IMR-90 (cell line): ENCODE measurements around the gene DDC. TPM values are rescaled to one million over a fixed set of nuclear protein-coding genes. Genes with fewer than 3 reads are reported as not detected.

Source experiments
- ATAC-seq: fragments of 200-7000 bp; cut with Tn5 transposase; 2 replicates; pipeline ENCODE4 v1.9.1; 2020; ENCODE audit warnings: low read depth, mild to moderate bottlenecking, moderate library complexity
- BruUV-seq: library from RNA; stranded (reverse); fragments of 400-500 nt; replicated peaks from 2 replicates; lab custom pipeline; 2021; lab: Mats Ljungman, UMichigan
- CTCF ChIA-PET: fragments of 300-600 bp; formaldehyde crosslinking; extraction: SDS; loops from one replicate; lab custom pipeline; 2021; ENCODE audit warnings: antibody characterized with exemption; lab: Yijun Ruan, JAX
- POLR2A ChIA-PET: fragments of 300-600 bp; sonication (Branson Sonifier 250); formaldehyde crosslinking; loops from one replicate; lab custom pipeline; 2022; ENCODE audit warnings: antibody characterized with exemption; ENCODE audit not compliant: unreplicated experiment; lab: Charles Lee
- DNase-seq: peaks from one replicate; pipeline ENCODE4 v3.0.0; 2013
- H2AFZ ChIP-seq: replicated peaks from 2 replicates; pipeline ENCODE3; 2013; ENCODE audit warnings: low read length, mild to moderate bottlenecking; ENCODE audit not compliant: poor library complexity
- H2AK5ac ChIP-seq: 2 replicates; pipeline ENCODE4 v1.6.1; 2013; ENCODE audit warnings: low read depth, low read length, inconsistent platforms
- H2AK9ac ChIP-seq: replicated peaks from 2 replicates; pipeline ENCODE3; 2013; ENCODE audit warnings: mild to moderate bottlenecking, low read depth, low read length, moderate library complexity; ENCODE audit not compliant: poor library complexity
- H2BK120ac ChIP-seq: 2 replicates; pipeline ENCODE4 v1.6.1; 2013; ENCODE audit warnings: low read depth, low read length, inconsistent platforms
- H2BK15ac ChIP-seq: 3 replicates; pipeline ENCODE4 v1.6.1; 2013; ENCODE audit warnings: low read depth, low read length, inconsistent platforms
- H2BK20ac ChIP-seq: 2 replicates; pipeline ENCODE4 v1.6.1; 2013; ENCODE audit warnings: low read depth, mild to moderate bottlenecking, inconsistent platforms, low read length, moderate library complexity
- H2BK5ac ChIP-seq: 2 replicates; pipeline ENCODE4 v1.6.1; 2013; ENCODE audit warnings: mild to moderate bottlenecking, low read depth, low read length, inconsistent platforms; ENCODE audit not compliant: poor library complexity, severe bottlenecking
- H3K14ac ChIP-seq: replicated peaks from 2 replicates; pipeline ENCODE4 v1.6.1; 2013; ENCODE audit warnings: low read depth, low read length, inconsistent platforms
- H3K18ac ChIP-seq: 2 replicates; pipeline ENCODE4 v1.6.1; 2013; ENCODE audit warnings: low read depth, low read length, control low read depth
- H3K23ac ChIP-seq: 2 replicates; pipeline ENCODE4 v1.6.1; 2013; ENCODE audit warnings: low read depth, low read length, inconsistent platforms
- H3K27ac ChIP-seq: 2 replicates; pipeline ENCODE4 v1.5.1; 2013; ENCODE audit warnings: mild to moderate bottlenecking, control low read depth, low read length; ENCODE audit not compliant: insufficient read depth
- H3K27me3 ChIP-seq: 2 replicates; pipeline ENCODE4 v1.6.1; 2013; ENCODE audit warnings: low read length; ENCODE audit not compliant: control insufficient read depth, insufficient read depth
- H3K36me3 ChIP-seq: 2 replicates; pipeline ENCODE4 v1.6.1; 2013; ENCODE audit warnings: low read length, mixed read lengths; ENCODE audit not compliant: control insufficient read depth, insufficient read depth
- H3K4ac ChIP-seq: 2 replicates; pipeline ENCODE4 v1.6.1; 2013; ENCODE audit warnings: low read depth, low read length, inconsistent platforms
- H3K4me1 ChIP-seq: 2 replicates; pipeline ENCODE4 v1.6.1; 2013; ENCODE audit warnings: low read length, mixed read lengths; ENCODE audit not compliant: control insufficient read depth, insufficient read depth
- H3K4me2 ChIP-seq: 2 replicates; pipeline ENCODE4 v1.6.1; 2013; ENCODE audit warnings: low read depth, mild to moderate bottlenecking, control low read depth, low read length, moderate library complexity
- H3K4me3 ChIP-seq: 2 replicates; pipeline ENCODE4 v1.5.1; 2013; ENCODE audit warnings: low read depth, mild to moderate bottlenecking, control low read depth, low read length, moderate library complexity; ENCODE audit not compliant: insufficient read depth
- H3K56ac ChIP-seq: 2 replicates; pipeline ENCODE4 v1.6.1; 2013; ENCODE audit warnings: low read length, inconsistent platforms; ENCODE audit not compliant: insufficient read depth; ENCODE audit errors: extremely low read depth
- H3K79me1 ChIP-seq, 2 experiments: 2 replicates each; pipeline ENCODE4 v1.6.1; 2013; ENCODE audit warnings: low read length in 2 of 2, inconsistent platforms in 1 of 2, low read depth in 1 of 2
- H3K9ac ChIP-seq: 2 replicates; pipeline ENCODE4 v1.6.1; 2013; ENCODE audit warnings: low read depth, low read length, control low read depth
- H3K9me1 ChIP-seq: 2 replicates; pipeline ENCODE4 v1.6.1; 2013; ENCODE audit warnings: low read length, inconsistent platforms; ENCODE audit not compliant: insufficient read depth
- H3K9me3 ChIP-seq: 2 replicates; pipeline ENCODE4 v1.6.1; 2013; ENCODE audit warnings: low read length; ENCODE audit not compliant: control insufficient read depth, insufficient read depth
- H4K20me1 ChIP-seq: 2 replicates; pipeline ENCODE4 v1.6.1; 2013; ENCODE audit warnings: low read length, inconsistent platforms; ENCODE audit not compliant: insufficient read depth
- H4K5ac ChIP-seq: 2 replicates; pipeline ENCODE4 v1.6.1; 2013; ENCODE audit warnings: mild to moderate bottlenecking, low read depth, low read length, control low read depth
- H4K8ac ChIP-seq, 2 experiments: 2 replicates each; pipeline ENCODE4 v1.6.1; 2013; ENCODE audit warnings: low read depth in 2 of 2, low read length in 2 of 2, control low read depth in 1 of 2, inconsistent platforms in 1 of 2
- H4K91ac ChIP-seq: 2 replicates; pipeline ENCODE4 v1.6.1; 2013; ENCODE audit warnings: low read depth, low read length, inconsistent platforms; ENCODE audit not compliant: insufficient read depth
- BHLHE40 ChIP-seq: fragments of 150-350 bp; IDR thresholded peaks from 2 replicates; pipeline ENCODE4 v1.6.1; 2016; ENCODE audit warnings: mild to moderate bottlenecking, low read depth, low read length
- CEBPB ChIP-seq: IDR thresholded peaks from 2 replicates; pipeline ENCODE4 v1.6.1; 2012; ENCODE audit warnings: low read depth, low read length, improper control_type of control experiment
- CHD1 ChIP-seq: IDR thresholded peaks from 2 replicates; pipeline ENCODE4 v1.6.1; 2012; ENCODE audit warnings: low read depth, low read length, improper control_type of control experiment
- ELK1 ChIP-seq: fragments of 150-350 bp; IDR thresholded peaks from 2 replicates; pipeline ENCODE4 v1.6.1; 2016; ENCODE audit warnings: low read depth, mild to moderate bottlenecking, low read length, moderate library complexity, borderline replicate concordance
- NFE2L2 ChIP-seq: fragments of 150-350 bp; IDR thresholded peaks from 2 replicates; pipeline ENCODE4 v1.6.1; 2016; ENCODE audit warnings: low read depth, mild to moderate bottlenecking, low read length
- POLR2A ChIP-seq: IDR thresholded peaks from 2 replicates; pipeline ENCODE4 v1.6.1; 2012; ENCODE audit warnings: mild to moderate bottlenecking, low read depth, low read length
- RAD21 ChIP-seq: IDR thresholded peaks from 2 replicates; pipeline ENCODE4 v1.6.1; 2012; ENCODE audit warnings: low read length, improper control_type of control experiment
- SMC3 ChIP-seq: fragments of 150-350 bp; IDR thresholded peaks from 2 replicates; pipeline ENCODE4 v1.6.1; 2016; ENCODE audit warnings: low read depth, mild to moderate bottlenecking, antibody characterized with exemption, low read length, moderate library complexity
- USF2 ChIP-seq: fragments of 150-350 bp; IDR thresholded peaks from 2 replicates; pipeline ENCODE4 v1.6.1; 2017; ENCODE audit warnings: mild to moderate bottlenecking, antibody characterized with exemption, low read length, low read depth
- WGBS, 2 experiments: methylation state at CpG; one replicate each; pipeline versions ENCODE4 v1.1.5 to v1.1.7; 2013; ENCODE audit warnings: missing lambda C conversion rate in 2 of 2; ENCODE audit not compliant: insufficient read length in 1 of 2; ENCODE audit errors: extremely low coverage in 2 of 2; 5-methylcytosine and 5-hydroxymethylcytosine counted together
- dilution Hi-C: fragments of 300-500 bp; cut with HindIII; formaldehyde crosslinking; loops from one replicate; pipeline ENCODE4 v1.14.3; 2018; ENCODE audit warnings: low sequenced_read_pairs; ENCODE audit not compliant: unreplicated experiment
- in situ Hi-C: fragments of 300-500 bp; cut with MboI; formaldehyde crosslinking; loops from 3 replicates; pipeline ENCODE4 v1.14.3; 2019; ENCODE audit warnings: low sequenced_read_pairs, inconsistent platforms, mixed read lengths
- intact Hi-C: fragments of 100-400 bp; cut with micrococcal nuclease; formaldehyde crosslinking; loops from 2 replicates; pipeline ENCODE4 v1.10.0; 2022
- polyA plus RNA-seq, 3 experiments: library from polyadenylated mRNA; depleted of rRNA; stranded (reverse); fragments of >200 nt; gene quantifications; 2 replicates each; pipeline ENCODE4 v1.2.3, GENCODE V29; 2012; ENCODE audit warnings: low replicate concordance in 1 of 3
- total RNA-seq: library from RNA; depleted of rRNA; stranded (reverse); fragments of >200 nt; gene quantifications from 2 replicates; pipeline ENCODE4 v1.2.3, GENCODE V29; 2012

Gene DDC
- total and polyA plus RNA-seq, 2 of the 4 experiments (the other 2 are of a cell fraction): not detected

GRCh38 chr7:50599385-50599784, 34.2 kb upstream of the DDC start:
- no peak overlapping the region for H2BK5ac ChIP-seq
- CTCF ChIA-PET: no interaction called here
- H3K4me3 ChIP-seq: no peak overlapping the region
- no peak overlapping the region for H3K4ac ChIP-seq
- dilution Hi-C loops (no loop called here), in situ Hi-C loops (no loop called here), intact Hi-C loops (no loop called here)
- peaks cover 2% of the 10 kb centered on the region; the same call in 1 of the 2 replicates for H3K9me1 ChIP-seq
- no peak overlapping the region for H3K18ac ChIP-seq
- no peaks in the 10 kb centered on the region for H3K9me3 ChIP-seq
- H3K27ac ChIP-seq: no peak overlapping the region
- H3K4me1 ChIP-seq: no peaks in the 10 kb centered on the region
- no peak overlapping the region for H2AK9ac ChIP-seq
- no peak overlapping the region for H3K4me2 ChIP-seq
- H4K8ac ChIP-seq: no peak overlapping the region
- WGBS, 2 experiments: 92% methylated on average over 7 of the region's 12 CpGs; no CpG with 5 or more reads in 1 of the 2 experiments
- H3K79me1 ChIP-seq: no peaks in the 10 kb centered on the region
- no peak overlapping the region for H3K56ac ChIP-seq
- H3K9ac ChIP-seq: no peak overlapping the region
- H3K27me3 ChIP-seq: no peaks in the 10 kb centered on the region
- no peak overlapping the region for H2BK120ac ChIP-seq
- no peak overlapping the region for H2BK20ac ChIP-seq
- H3K14ac ChIP-seq: no peak overlapping the region
- H2AK5ac ChIP-seq: no peak overlapping the region
- peaks cover 29% of the 10 kb centered on the region for H3K36me3 ChIP-seq
- TF ChIP-seq SMC3: no peak
- TF ChIP-seq CEBPB: no peak
- no peak for TF ChIP-seq BHLHE40
- TF ChIP-seq CHD1: no peak
- TF ChIP-seq NFE2L2: no peak
- TF ChIP-seq POLR2A: no peak
- no peak for TF ChIP-seq RAD21
- TF ChIP-seq ELK1: no peak
- TF ChIP-seq USF2: no peak
- POLR2A ChIA-PET: no interaction called here
- H4K91ac ChIP-seq: no peak overlapping the region
- H2AFZ ChIP-seq: no peak overlapping the region
- H3K23ac ChIP-seq: no peak overlapping the region
- BruUV-seq: no TSS peak
- no peaks in the 10 kb centered on the region; the same call in 1 of the 2 replicates for H4K20me1 ChIP-seq
- no peak overlapping the region for H2BK15ac ChIP-seq
- no peak for ATAC-seq
- no peak overlapping the region for H4K5ac ChIP-seq
- DNase-seq: no peak
